Natural killer cell (primary cell): ENCODE measurements around the gene PCTP. TPM values are rescaled to one million over a fixed set of nuclear protein-coding genes. Genes with fewer than 3 reads are reported as not detected.
A peak's percentile ranks its signal among the peaks of the same experiment; 100 is the strongest.

Experiments used
- ATAC-seq, 3 donors: fragments of 150-1000 bp in 2 of 3; fragments of 200-7000 bp in 1 of 3; cut with Tn5 transposase; 1 replicate in 1 of 3; 2 replicates in 2 of 3; pipeline ENCODE4 v1.10.0; 2021; ENCODE audit warnings: mild to moderate bottlenecking in 2 of 3, moderate library complexity in 2 of 3
- DNase-seq, 2 donors: peaks; one replicate each; pipeline versions ENCODE4 v3.0.0 to v3.0.0-alpha.2; 2013 to 2021; ENCODE audit warnings: mixed read lengths in 1 of 2
- H3K27ac ChIP-seq: one replicate; pipeline ENCODE4 v1.5.1; 2013; ENCODE audit warnings: mild to moderate bottlenecking, low read length
- H3K27me3 ChIP-seq: one replicate; pipeline ENCODE4 v1.6.1; 2013; ENCODE audit warnings: low read length; ENCODE audit not compliant: control insufficient read depth, insufficient read depth
- H3K36me3 ChIP-seq: one replicate; pipeline ENCODE4 v1.6.1; 2013; ENCODE audit warnings: low read length; ENCODE audit not compliant: control insufficient read depth, insufficient read depth
- H3K4me1 ChIP-seq: one replicate; pipeline ENCODE4 v1.6.1; 2013; ENCODE audit warnings: low read length; ENCODE audit not compliant: control insufficient read depth, insufficient read depth
- H3K4me3 ChIP-seq: one replicate; pipeline ENCODE4 v1.5.1; 2013; ENCODE audit warnings: low read length
- H3K9me3 ChIP-seq: one replicate; pipeline ENCODE4 v1.6.1; 2013; ENCODE audit warnings: low read length; ENCODE audit not compliant: control insufficient read depth, insufficient read depth
- H3K27ac Mint-ChIP-seq, 2 donors: one replicate each; pipeline ENCODE4 v1.8.0; 2022; ENCODE audit warnings: mild to moderate bottlenecking in 2 of 2, mixed read lengths in 2 of 2, moderate library complexity in 1 of 2
- H3K27me3 Mint-ChIP-seq, 2 donors: one replicate each; pipeline ENCODE4 v1.8.0; 2022; ENCODE audit warnings: low read depth in 2 of 2, mixed read lengths in 2 of 2
- H3K36me3 Mint-ChIP-seq: one replicate; pipeline ENCODE4 v1.8.0; 2022; ENCODE audit warnings: mixed read lengths
- H3K4me1 Mint-ChIP-seq, 2 donors: one replicate each; pipeline ENCODE4 v1.8.0; 2022; ENCODE audit warnings: mixed read lengths in 2 of 2
- H3K4me3 Mint-ChIP-seq: one replicate; pipeline ENCODE4 v1.8.0; 2022; ENCODE audit warnings: mild to moderate bottlenecking, moderate library complexity, mixed read lengths
- H3K9me3 Mint-ChIP-seq, 2 donors: one replicate each; pipeline ENCODE4 v1.8.0; 2022; ENCODE audit warnings: mixed read lengths in 2 of 2
- WGBS: methylation state at CpG from one replicate; pipeline ENCODE4 v1.1.7; 2013; ENCODE audit warnings: missing lambda C conversion rate; ENCODE audit not compliant: insufficient coverage; 5-methylcytosine and 5-hydroxymethylcytosine counted together
- intact Hi-C: fragments of 100-400 bp; cut with micrococcal nuclease; formaldehyde crosslinking; loops from one replicate; pipeline ENCODE4 v1.14.2; 2022
- total RNA-seq, 4 donors: library from RNA; stranded (reverse); fragments of 120-200 nt in 1 of 4; gene quantifications; one replicate each; pipeline versions ENCODE4 v1.2.3 to v1.2.4, GENCODE V29; 2013 to 2022
- TF ChIP-seq, protein P1 (sequence below): fragments of 200-600 bp; IDR thresholded peaks from one replicate; pipeline ENCODE4 v1.8.0; 2022; ENCODE audit warnings: antibody characterized with exemption

PCTP gene
- total RNA-seq, 3 donors from 2014 or later (not counting 1 experiment from before 2014, with no cell fraction given): 6.3 to 9.5 (median 9.2) TPM

DNA sequence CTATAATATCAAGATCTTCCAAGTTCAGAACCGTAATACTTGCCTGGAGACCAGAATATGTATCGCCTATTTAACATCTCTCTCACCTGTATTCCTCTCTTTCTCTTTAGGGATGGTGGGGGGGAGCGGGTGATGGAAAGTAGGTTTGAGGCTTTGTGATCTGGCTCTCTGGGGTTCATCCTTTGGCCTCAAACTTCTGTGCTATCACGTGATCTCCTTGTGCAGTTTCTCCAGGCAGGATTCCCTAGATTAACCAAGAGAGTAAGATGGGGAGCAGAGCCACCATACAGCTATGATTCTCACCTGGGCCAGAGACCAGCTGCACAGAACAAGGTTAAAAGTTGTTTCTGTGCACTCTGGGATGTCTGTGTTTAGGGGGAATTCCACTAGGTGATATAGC lies 33.4 kb upstream of the PCTP start:
- no peaks in the 10 kb centered on the region for H3K4me1 ChIP-seq
- no peaks in the 10 kb centered on the region for H3K4me1 Mint-ChIP-seq
- no peak overlapping the region for H3K27ac Mint-ChIP-seq
- no peak overlapping the region for H3K4me3 ChIP-seq
- H3K27me3 ChIP-seq: no peaks in the 10 kb centered on the region
- H3K9me3 ChIP-seq: no peaks in the 10 kb centered on the region
- 72% methylated on average over 1 of the region's 4 CpGs for WGBS
- no peaks in the 10 kb centered on the region for H3K36me3 Mint-ChIP-seq
- peaks cover 12 to 27% of the 10 kb centered on the region in 2 donors for H3K27me3 Mint-ChIP-seq
- DNase-seq (no peak), ATAC-seq (no peak)
- intact Hi-C loops: no loop called here
- H3K27ac ChIP-seq: no peak overlapping the region
- no peaks in the 10 kb centered on the region for H3K9me3 Mint-ChIP-seq
- no peaks in the 10 kb centered on the region for H3K36me3 ChIP-seq
- TF ChIP-seq, protein P1, sequence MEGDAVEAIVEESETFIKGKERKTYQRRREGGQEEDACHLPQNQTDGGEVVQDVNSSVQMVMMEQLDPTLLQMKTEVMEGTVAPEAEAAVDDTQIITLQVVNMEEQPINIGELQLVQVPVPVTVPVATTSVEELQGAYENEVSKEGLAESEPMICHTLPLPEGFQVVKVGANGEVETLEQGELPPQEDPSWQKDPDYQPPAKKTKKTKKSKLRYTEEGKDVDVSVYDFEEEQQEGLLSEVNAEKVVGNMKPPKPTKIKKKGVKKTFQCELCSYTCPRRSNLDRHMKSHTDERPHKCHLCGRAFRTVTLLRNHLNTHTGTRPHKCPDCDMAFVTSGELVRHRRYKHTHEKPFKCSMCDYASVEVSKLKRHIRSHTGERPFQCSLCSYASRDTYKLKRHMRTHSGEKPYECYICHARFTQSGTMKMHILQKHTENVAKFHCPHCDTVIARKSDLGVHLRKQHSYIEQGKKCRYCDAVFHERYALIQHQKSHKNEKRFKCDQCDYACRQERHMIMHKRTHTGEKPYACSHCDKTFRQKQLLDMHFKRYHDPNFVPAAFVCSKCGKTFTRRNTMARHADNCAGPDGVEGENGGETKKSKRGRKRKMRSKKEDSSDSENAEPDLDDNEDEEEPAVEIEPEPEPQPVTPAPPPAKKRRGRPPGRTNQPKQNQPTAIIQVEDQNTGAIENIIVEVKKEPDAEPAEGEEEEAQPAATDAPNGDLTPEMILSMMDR: no peak
- no peak overlapping the region for H3K4me3 Mint-ChIP-seq

DNA sequence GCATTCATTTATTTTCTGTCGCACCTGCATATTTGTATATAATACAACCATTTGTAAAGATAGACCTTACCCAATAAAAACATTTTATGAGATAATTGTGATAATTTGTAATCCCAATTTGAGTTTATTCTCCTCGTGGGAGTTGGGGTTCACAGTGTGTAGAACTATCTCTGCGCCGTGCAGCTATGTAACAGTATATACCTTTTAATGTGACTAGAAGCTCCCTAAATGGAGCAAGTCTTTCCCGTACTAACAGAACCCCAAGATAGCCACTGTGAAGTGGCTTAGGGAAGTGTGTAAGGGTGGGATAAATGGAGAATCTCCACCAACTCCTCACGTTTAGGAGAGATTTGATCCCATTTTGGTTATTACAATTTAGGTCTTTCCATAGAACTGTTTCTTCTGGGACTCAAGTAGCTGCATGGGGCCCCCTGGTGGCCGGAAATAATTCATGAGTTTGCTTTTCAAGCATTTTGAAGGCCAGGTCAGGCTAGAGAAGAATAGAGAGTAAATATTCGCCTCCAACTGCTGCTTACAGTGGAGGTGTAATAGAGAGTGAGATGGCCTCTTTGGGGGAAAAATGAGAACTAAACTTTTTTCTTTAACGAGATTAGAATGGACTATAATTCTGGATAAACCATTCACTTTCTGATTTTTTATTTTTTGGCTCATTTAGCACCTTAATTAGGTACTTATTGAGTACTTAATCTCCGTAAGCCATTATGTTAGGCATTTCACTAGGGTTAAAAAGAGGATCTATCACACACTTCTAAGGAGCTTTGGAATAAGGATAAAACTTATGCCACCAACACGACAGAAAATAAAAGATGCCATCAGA lies 32.7 kb upstream of the PCTP start:
- TF ChIP-seq, protein P1: peak; percentile 75
- Histone ChIP-seq H3K27me3 (no peaks in the 10 kb centered on the region), H3K36me3 (no peaks in the 10 kb centered on the region), H3K9me3 (no peaks in the 10 kb centered on the region), H3K4me1 (no peaks in the 10 kb centered on the region), H3K27ac (no peak overlapping the region), H3K4me3 (no peak overlapping the region)
- DNase-seq: peak; percentile 31 to 67
- 71% methylated on average over 5 of the region's 11 CpGs for WGBS
- no peak overlapping the region for H3K4me3 Mint-ChIP-seq
- intact Hi-C loops: loop anchor here (2.0 kb wide), 1 partner anchor 191 kb away; no protein-coding TSS in a partner anchor
- ATAC-seq: peak in 1 of 3 donors; percentile 59
- peaks cover 15 to 34% of the 10 kb centered on the region in 2 donors for H3K27me3 Mint-ChIP-seq
- H3K4me1 Mint-ChIP-seq: no peaks in the 10 kb centered on the region
- H3K36me3 Mint-ChIP-seq: no peaks in the 10 kb centered on the region
- H3K9me3 Mint-ChIP-seq: no peaks in the 10 kb centered on the region
- H3K27ac Mint-ChIP-seq: no peak overlapping the region

GRCh38 chr17:55720919-55721836 lies 29.7 kb upstream of the PCTP start:
- no peaks in the 10 kb centered on the region for H3K9me3 Mint-ChIP-seq
- no peak for ATAC-seq

More at GRCh38 chr17:55720919-55721836, 29.7 kb upstream of the PCTP start:
- TF ChIP-seq, protein P1: no peak
- H3K36me3 ChIP-seq: no peaks in the 10 kb centered on the region
- Mint-ChIP-seq H3K27ac (no peak overlapping the region), H3K4me3 (no peak overlapping the region), H3K4me1 (no peaks in the 10 kb centered on the region), H3K27me3 (peaks cover 26 to 38% of the 10 kb centered on the region in 2 donors), H3K36me3 (no peaks in the 10 kb centered on the region)
- WGBS: 75% methylated on average over 6 of the region's 6 CpGs
- H3K4me1 ChIP-seq: no peaks in the 10 kb centered on the region
- intact Hi-C loops: no loop called here
- H3K27me3 ChIP-seq: no peaks in the 10 kb centered on the region
- no peaks in the 10 kb centered on the region for H3K9me3 ChIP-seq
- no peak overlapping the region for H3K27ac ChIP-seq
- DNase-seq: no peak
- no peak overlapping the region for H3K4me3 ChIP-seq
